Globus pallidus (tissue), 1 donor: ENCODE results near the gene TMEM108.

Source experiments
- DNase-seq: peaks from one replicate; pipeline ENCODE4 v3.0.0-alpha.2; 2015; ENCODE audit warnings: low spot score

Gene TMEM108

GRCh38 chr3:133117342-133117741 is 79.2 kb downstream of the TMEM108 start:
- DNase-seq, result no peak

- peak; percentile 49 for DNase-seq
Observed at GRCh38 chr3:133119176-133119575, 81.0 kb downstream of the TMEM108 start.

GRCh38 chr3:133121450-133121849 is 83.3 kb downstream of the TMEM108 start:
- no peak for DNase-seq

- no peak for DNase-seq
Observed at GRCh38 chr3:133123636-133124035, 85.4 kb downstream of the TMEM108 start.

GRCh38 chr3:133124511-133124910 is 86.3 kb downstream of the TMEM108 start:
- peak; percentile 68 for DNase-seq

GRCh38 chr3:133125171-133125570 is 87.0 kb downstream of the TMEM108 start:
- DNase-seq, result no peak

- DNase-seq, result no peak
Observed at GRCh38 chr3:133125802-133126201, 87.6 kb downstream of the TMEM108 start.

GRCh38 chr3:133127381-133127780 is 89.2 kb downstream of the TMEM108 start:
- DNase-seq, result no peak

- DNase-seq, result no peak
Observed at GRCh38 chr3:133130168-133130567, 92.0 kb downstream of the TMEM108 start.

- DNase-seq, result no peak
Observed at GRCh38 chr3:133135306-133135705, 97.1 kb downstream of the TMEM108 start.

- no peak for DNase-seq
Observed at GRCh38 chr3:133136114-133137041, 98.2 kb downstream of the TMEM108 start.

GRCh38 chr3:133137042-133137996 is 99.1 kb downstream of the TMEM108 start:
- no peak for DNase-seq

- no peak for DNase-seq
Observed at GRCh38 chr3:133138017-133138416, 99.8 kb downstream of the TMEM108 start.

GRCh38 chr3:133152056-133152455 is 113.9 kb downstream of the TMEM108 start:
- DNase-seq, result no peak

GRCh38 chr3:133152681-133153220 is 114.6 kb downstream of the TMEM108 start:
- DNase-seq, result peak; percentile 37

GRCh38 chr3:133153382-133153781 is 115.2 kb downstream of the TMEM108 start:
- no peak for DNase-seq

GRCh38 chr3:133157716-133158115 is 119.5 kb downstream of the TMEM108 start:
- no peak for DNase-seq

GRCh38 chr3:133158686-133159085 is 120.5 kb downstream of the TMEM108 start:
- no peak for DNase-seq

- no peak for DNase-seq
Observed at GRCh38 chr3:133159498-133160475, 121.6 kb downstream of the TMEM108 start.

GRCh38 chr3:133161656-133162055 is 123.5 kb downstream of the TMEM108 start:
- DNase-seq, result no peak

- no peak for DNase-seq
Observed at GRCh38 chr3:133162265-133162664, 124.1 kb downstream of the TMEM108 start.
